Gastrocnemius medialis (tissue), 4 donors: ENCODE data around the gene RPS6KB2. TPM values are rescaled to one million over a fixed set of nuclear protein-coding genes. Genes with fewer than 3 reads are reported as not detected.

Experiments
- ATAC-seq, 2 donors: fragments of 150-250 bp; one replicate each; pipeline ENCODE4 v1.9.1; 2016
- DNase-seq, 2 donors: peaks; one replicate each; pipeline ENCODE4 v3.0.0-alpha.2; 2019
- H3K27ac ChIP-seq, 4 donors: fragments of 200-600 bp; sonication (generic); 1 replicate in 1 of 4; 2 replicates in 3 of 4; pipeline ENCODE4 v1.5.1; 2016 to 2018; ENCODE audit warnings: mild to moderate bottlenecking in 2 of 4, moderate library complexity in 1 of 4
- H3K27me3 ChIP-seq, 3 donors: fragments of 200-600 bp; sonication (generic) in 2 of 3; 1 replicate in 1 of 3; 2 replicates in 2 of 3; pipeline versions ENCODE4 v1.5.1 to v1.6.0; 2016 to 2019; ENCODE audit warnings: mild to moderate bottlenecking in 1 of 3, moderate library complexity in 1 of 3
- H3K36me3 ChIP-seq, 2 donors: fragments of 200-600 bp; sonication (generic) in 1 of 2; one replicate each; pipeline ENCODE4 v1.5.1; 2017 to 2018
- H3K4me1 ChIP-seq, 2 donors: fragments of 200-600 bp; sonication (generic) in 1 of 2; one replicate each; pipeline ENCODE4 v1.5.1; 2016 to 2017; ENCODE audit warnings: mild to moderate bottlenecking in 2 of 2
- H3K4me3 ChIP-seq, 4 donors: fragments of 200-600 bp; sonication (generic) in 3 of 4; 1 replicate in 1 of 4; 2 replicates in 3 of 4; pipeline ENCODE4 v1.5.1; 2016 to 2019; ENCODE audit warnings: mild to moderate bottlenecking in 2 of 4
- H3K9me3 ChIP-seq, 3 donors: fragments of 200-600 bp; sonication (generic) in 2 of 3; 1 replicate in 1 of 3; 2 replicates in 2 of 3; pipeline ENCODE4 v1.5.1; 2016 to 2019
- CTCF ChIP-seq, 5 experiments: fragments of 450-650 bp in 3 of 5; fragments of 200-600 bp in 2 of 5; sonication (generic) in 2 of 5; IDR thresholded peaks in 4 of 5; conservative IDR thresholded peaks in 1 of 5; 1 replicate in 4 of 5; 2 replicates in 1 of 5; pipeline ENCODE4 v1.5.1; 2016 to 2019; ENCODE audit warnings: antibody characterized with exemption in 5 of 5, mild to moderate bottlenecking in 3 of 5, moderate library complexity in 3 of 5
- POLR2A ChIP-seq, 2 donors: fragments of 450-650 bp; IDR thresholded peaks; one replicate each; pipeline ENCODE4 v1.6.1; 2017; ENCODE audit warnings: antibody characterized with exemption in 2 of 2, mild to moderate bottlenecking in 2 of 2, moderate library complexity in 2 of 2
- in situ Hi-C, 4 donors: fragments of 200-750 bp; cut with MboI; loops; one replicate each; pipeline versions ENCODE4 v1.15.0 to v1.8.0; 2017; ENCODE audit warnings: low sequenced_read_pairs in 4 of 4
- intact Hi-C: fragments of 100-400 bp; cut with DNase I; formaldehyde crosslinking; loops from one replicate; pipeline ENCODE4 v1.15.1; 2023; ENCODE audit warnings: low total_unique reads
- total RNA-seq, 4 donors: library from RNA; depleted of rRNA; stranded (reverse); fragments of >200 nt; gene quantifications; one replicate each; pipeline versions ENCODE4 v1.1.0 to v1.2.3, GENCODE V29; 2016

RPS6KB2 gene
- total RNA-seq, 4 donors from 2014 or later: 38.0 to 74.1 (median 39.4) TPM

- no peak for ATAC-seq
- Histone ChIP-seq H3K36me3 (no peaks in the 10 kb centered on the region), H3K27me3 (no peaks in the 10 kb centered on the region), H3K9me3 (no peaks in the 10 kb centered on the region), H3K27ac (peak overlapping the region; percentile 79 to 96 (median 88)), H3K4me3 (peak overlapping the region; percentile 86 to 98 (median 94)), H3K4me1 (peaks cover 15 to 23% of the 10 kb centered on the region in 2 donors)
- no peak for TF ChIP-seq CTCF (IDR thresholded peaks at IDR 0.05 in 4 of 5, conservative IDR thresholded peaks at IDR 0.05 in 1 of 5)
- TF ChIP-seq POLR2A (IDR thresholded peaks at IDR 0.05): no peak
- no peak for DNase-seq
- intact Hi-C loops (loop anchor here (5.0 kb wide), 1 partner anchor 41 kb away; the partner anchor contains the start of gene RPS6KB2), in situ Hi-C loops (no loop called here)
Measured at GRCh38 chr11:67468056-67468455, 39.8 kb downstream of the RPS6KB2 start.

- peak overlapping the region; percentile 86 to 98 (median 94) for H3K4me3 ChIP-seq
- H3K36me3 ChIP-seq: no peaks in the 10 kb centered on the region
- TF ChIP-seq POLR2A (IDR thresholded peaks at IDR 0.05) (no peak), CTCF (IDR thresholded peaks at IDR 0.05 in 4 of 5, conservative IDR thresholded peaks at IDR 0.05 in 1 of 5) (no peak)
- no peak for DNase-seq
- peak overlapping the region; percentile 79 to 96 (median 88) for H3K27ac ChIP-seq
- no peaks in the 10 kb centered on the region for H3K9me3 ChIP-seq
- intact Hi-C loops (loop anchor here (5.0 kb wide), 1 partner anchor 41 kb away; the partner anchor contains the start of gene RPS6KB2), in situ Hi-C loops (no loop called here)
- no peaks in the 10 kb centered on the region for H3K27me3 ChIP-seq
- ATAC-seq: no peak
- H3K4me1 ChIP-seq: peaks cover 15 to 23% of the 10 kb centered on the region in 2 donors
Measured at GRCh38 chr11:67468456-67468758, 40.1 kb downstream of the RPS6KB2 start.

DNA sequence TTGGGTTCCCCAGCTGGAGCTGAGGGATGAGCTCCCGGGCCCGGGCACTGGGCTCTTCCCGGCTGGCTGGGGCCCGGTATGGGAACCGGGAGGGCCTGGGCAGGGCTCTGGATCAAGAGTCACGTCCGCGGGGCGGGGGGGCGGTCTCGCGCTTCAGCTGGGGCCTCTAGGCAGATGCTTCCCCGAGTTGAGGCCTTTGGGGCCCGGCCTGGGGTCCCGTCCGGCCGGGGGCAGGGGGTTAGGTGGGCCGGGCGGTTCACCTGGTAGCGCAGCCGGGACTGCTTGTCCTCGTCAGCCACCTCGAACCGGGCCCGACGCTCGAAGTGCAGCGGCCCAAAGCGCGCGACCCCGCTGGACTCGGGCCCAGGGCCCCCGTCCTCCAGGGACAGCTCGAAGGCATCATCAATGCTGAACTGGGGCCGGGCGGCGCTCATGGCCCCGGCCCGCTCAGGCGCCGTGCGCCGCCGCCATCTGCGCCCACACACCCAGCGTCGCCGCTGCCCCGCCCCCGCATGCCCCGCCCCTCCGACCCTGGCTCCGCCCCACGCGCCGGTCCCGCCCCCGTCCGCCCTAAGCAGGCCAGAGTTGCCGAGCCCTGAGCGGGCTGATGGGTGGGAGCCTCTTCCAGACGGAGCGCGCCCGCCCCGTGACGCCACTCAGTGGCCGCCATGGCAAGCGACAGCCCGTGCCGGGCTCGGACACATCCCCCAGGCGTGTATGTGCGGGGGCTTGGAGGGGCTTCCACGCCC is 40.6 kb downstream of the RPS6KB2 start, which contains the start of gene TMEM134:
Gene TMEM134 (minus strand): TSS at position 493 of the 749 bp plus-strand sequence. CDS start 59 bp downstream, at position 434.
- TF ChIP-seq POLR2A (IDR thresholded peaks at IDR 0.05): peak; percentile 54 to 64
- TF ChIP-seq CTCF (IDR thresholded peaks at IDR 0.05 in 4 of 5, conservative IDR thresholded peaks at IDR 0.05 in 1 of 5): peak in 4 of 5 experiments; percentile 24 to 62 (median 58)
- Histone ChIP-seq H3K27ac (peak within 1 kb of the TSS; percentile 79 to 96 (median 88)), H3K4me1 (peaks cover 12 to 23% of the 10 kb centered on the region in 2 donors), H3K4me3 (peak within 1 kb of the TSS; percentile 86 to 98 (median 94)), H3K27me3 (no peaks in the 10 kb centered on the region), H3K9me3 (no peaks in the 10 kb centered on the region), H3K36me3 (no peaks in the 10 kb centered on the region)
- in situ Hi-C loops: no loop called here
- peak; percentile 89 to 91 for DNase-seq
- intact Hi-C loops: loop anchor here (1.0 to 5.0 kb wide), 3 partner anchors 39 to 68 kb away; partner anchors contain the start of genes CDK2AP2, PPP1CA and RPS6KB2
- peak; percentile 84 to 89 for ATAC-seq

DNA sequence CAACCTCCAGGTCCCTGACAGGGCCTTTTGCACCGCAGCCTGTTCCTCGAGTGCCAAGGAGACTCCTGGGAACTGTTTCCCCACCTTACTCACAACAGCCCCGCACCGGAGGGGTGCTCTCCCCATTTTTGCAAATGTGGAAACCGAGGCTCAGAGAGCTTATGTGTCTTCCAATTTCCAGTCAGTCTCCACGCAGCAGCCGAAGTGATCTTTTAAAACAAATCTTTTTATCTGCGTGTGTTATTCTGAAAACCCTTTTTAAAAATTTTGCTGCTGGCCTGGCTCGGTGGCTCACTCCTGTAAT is 41.2 kb downstream of the RPS6KB2 start:
- Histone ChIP-seq H3K27ac (peak overlapping the region; percentile 79 to 96 (median 88)), H3K4me3 (peak overlapping the region; percentile 86 to 98 (median 91)), H3K27me3 (no peaks in the 10 kb centered on the region), H3K36me3 (no peaks in the 10 kb centered on the region), H3K4me1 (peaks cover 8 to 18% of the 10 kb centered on the region in 2 donors), H3K9me3 (no peaks in the 10 kb centered on the region)
- in situ Hi-C loops (no loop called here), intact Hi-C loops (loop anchor here (1.0 to 5.0 kb wide), 3 partner anchors 39 to 68 kb away; partner anchors contain the start of genes CDK2AP2, PPP1CA and RPS6KB2)
- peak; percentile 36 to 50 for ATAC-seq
- TF ChIP-seq POLR2A (IDR thresholded peaks at IDR 0.05): no peak
- peak in 1 of 5 experiments; percentile 39 for TF ChIP-seq CTCF (IDR thresholded peaks at IDR 0.05 in 4 of 5, conservative IDR thresholded peaks at IDR 0.05 in 1 of 5)
- no peak for DNase-seq
